ENCODE results near the gene ZNF12.
"Not testable (repeated sequence)": the region's sequence is repeated elsewhere in the genome, so short reads cannot be mapped to it uniquely, and the experiment has no call there.

The ZNF12 gene

GRCh38 chr7:6691103-6691502 lies 15.6 kb downstream of the ZNF12 start:
- no peak for DNase-seq

GRCh38 chr7:6680146-6680545 lies 26.6 kb downstream of the ZNF12 start:
- no peak for DNase-seq

GRCh38 chr7:6675807-6676405 lies 30.8 kb downstream of the ZNF12 start:
- DNase-seq = no peak

GRCh38 chr7:6670851-6671250 lies 35.9 kb downstream of the ZNF12 start:
- not testable (repeated sequence) for DNase-seq

- DNase-seq = no peak
Observed at GRCh38 chr7:6658618-6659345, 48.0 kb downstream of the ZNF12 start.

GRCh38 chr7:6656413-6656812 lies 50.3 kb downstream of the ZNF12 start:
- no peak for DNase-seq

GRCh38 chr7:6655636-6656385 lies 50.9 kb downstream of the ZNF12 start:
- no peak for DNase-seq

GRCh38 chr7:6654842-6655610 lies 51.7 kb downstream of the ZNF12 start:
- no peak for DNase-seq

- no peak for DNase-seq
Observed at GRCh38 chr7:6654113-6654841, 52.5 kb downstream of the ZNF12 start.

- no peak for DNase-seq
Observed at GRCh38 chr7:6653071-6654003, 53.4 kb downstream of the ZNF12 start.

GRCh38 chr7:6652446-6653011 lies 54.2 kb downstream of the ZNF12 start:
- DNase-seq = no peak

- no peak for DNase-seq
Observed at GRCh38 chr7:6651851-6652445, 54.8 kb downstream of the ZNF12 start.

GRCh38 chr7:6650521-6651011 lies 56.2 kb downstream of the ZNF12 start:
- DNase-seq = no peak

GRCh38 chr7:6650086-6650485 lies 56.7 kb downstream of the ZNF12 start:
- DNase-seq = no peak

GRCh38 chr7:6649241-6649961 lies 57.3 kb downstream of the ZNF12 start:
- no peak for DNase-seq

- DNase-seq = no peak
Observed at GRCh38 chr7:6648815-6649104, 58.0 kb downstream of the ZNF12 start.

GRCh38 chr7:6648066-6648814 lies 58.5 kb downstream of the ZNF12 start:
- no peak for DNase-seq

GRCh38 chr7:6647541-6647940 lies 59.2 kb downstream of the ZNF12 start:
- no peak for DNase-seq

- DNase-seq = no peak
Observed at GRCh38 chr7:6647080-6647479, 59.7 kb downstream of the ZNF12 start.
